Calu3 (cell line): ENCODE data around the gene LRIG3. TPM values are rescaled to one million over a fixed set of nuclear protein-coding genes. Genes with fewer than 3 reads are reported as not detected.
A peak's percentile ranks its signal among the peaks of the same experiment; 100 is the strongest.

ENCODE experiments used
- BruUV-seq: library from RNA; stranded (reverse); fragments of 400-500 nt; replicated peaks from 2 replicates; lab custom pipeline; 2021; lab: Mats Ljungman, UMichigan
- CTCF ChIA-PET: fragments of 300-600 bp; sonication (Branson Sonifier 250); formaldehyde crosslinking; loops from one replicate; lab custom pipeline; 2022; ENCODE audit warnings: antibody characterized with exemption; lab: Charles Lee
- DNase-seq: peaks from one replicate; pipeline ENCODE4 v3.0.0; 2022
- H3K27ac Mint-ChIP-seq: one replicate; pipeline ENCODE4 v1.8.0; 2022; ENCODE audit warnings: mixed read lengths; ENCODE audit not compliant: unreplicated experiment
- H3K27me3 Mint-ChIP-seq: one replicate; pipeline ENCODE4 v1.8.0; 2022; ENCODE audit warnings: mixed read lengths; ENCODE audit not compliant: unreplicated experiment
- H3K36me3 Mint-ChIP-seq: one replicate; pipeline ENCODE4 v1.8.0; 2022; ENCODE audit warnings: mild to moderate bottlenecking, moderate library complexity, mixed read lengths; ENCODE audit not compliant: insufficient read depth, unreplicated experiment
- H3K4me1 Mint-ChIP-seq: one replicate; pipeline ENCODE4 v1.8.0; 2022; ENCODE audit warnings: mild to moderate bottlenecking, low read depth, mixed read lengths; ENCODE audit not compliant: unreplicated experiment
- H3K4me3 Mint-ChIP-seq: one replicate; pipeline ENCODE4 v1.8.0; 2022; ENCODE audit warnings: mild to moderate bottlenecking, low read depth, moderate library complexity, mixed read lengths; ENCODE audit not compliant: unreplicated experiment
- H3K9me3 Mint-ChIP-seq: one replicate; pipeline ENCODE4 v1.8.0; 2022; ENCODE audit warnings: low read depth, mixed read lengths; ENCODE audit not compliant: unreplicated experiment
- CTCF ChIP-seq: fragments of 200-600 bp; IDR thresholded peaks from one replicate; pipeline ENCODE4 v1.8.0; 2022; ENCODE audit warnings: antibody characterized with exemption; ENCODE audit not compliant: unreplicated experiment
- intact Hi-C: fragments of 100-400 bp; cut with micrococcal nuclease; formaldehyde crosslinking; loops from one replicate; pipeline ENCODE4 v1.10.0; 2022; ENCODE audit not compliant: unreplicated experiment
- total RNA-seq: library from RNA; stranded (reverse); gene quantifications from 2 replicates; pipeline ENCODE4 v1.2.3, GENCODE V29; 2022

LRIG3 gene
- total RNA-seq, 1 experiment from 2014 or later: 357 TPM

DNA sequence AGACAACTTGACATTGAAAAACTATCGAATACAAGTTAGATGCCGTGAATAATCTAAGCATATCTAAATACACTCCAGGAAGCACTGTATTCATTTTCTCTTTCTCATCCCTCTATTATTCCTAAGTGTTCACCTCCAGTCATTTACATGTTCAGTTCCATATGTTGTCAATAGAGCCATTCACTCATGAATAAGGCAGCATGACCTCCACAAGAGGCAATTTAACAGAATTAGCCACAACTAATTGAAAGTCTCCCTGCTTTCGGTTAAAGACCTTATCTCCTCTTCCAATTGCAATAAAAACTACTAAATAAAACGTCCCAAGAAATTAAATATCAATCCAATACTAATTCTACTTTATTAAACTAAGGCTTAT is 1.8 kb downstream of the LRIG3 start:
- no peaks in the 10 kb centered on the region for H3K27me3 Mint-ChIP-seq
- H3K27ac Mint-ChIP-seq: peak overlapping the region; percentile 99
- H3K36me3 Mint-ChIP-seq: peaks cover 94% of the 10 kb centered on the region
- intact Hi-C loops: loop anchor here (5.0 kb wide), 1 partner anchor 34 kb away; no protein-coding TSS in a partner anchor
- CTCF ChIA-PET: interaction anchor here (1.5 to 1.6 kb wide), 2 partner anchors 18 to 23 kb away, joined by 4 to 6 read pairs; no protein-coding TSS in a partner anchor
- no peaks in the 10 kb centered on the region for H3K9me3 Mint-ChIP-seq
- peaks cover 21% of the 10 kb centered on the region for H3K4me1 Mint-ChIP-seq
- H3K4me3 Mint-ChIP-seq: peak overlapping the region; percentile 93
- TSS peak; percentile 22 for BruUV-seq
- no peak for DNase-seq
- TF ChIP-seq CTCF: no peak

DNA sequence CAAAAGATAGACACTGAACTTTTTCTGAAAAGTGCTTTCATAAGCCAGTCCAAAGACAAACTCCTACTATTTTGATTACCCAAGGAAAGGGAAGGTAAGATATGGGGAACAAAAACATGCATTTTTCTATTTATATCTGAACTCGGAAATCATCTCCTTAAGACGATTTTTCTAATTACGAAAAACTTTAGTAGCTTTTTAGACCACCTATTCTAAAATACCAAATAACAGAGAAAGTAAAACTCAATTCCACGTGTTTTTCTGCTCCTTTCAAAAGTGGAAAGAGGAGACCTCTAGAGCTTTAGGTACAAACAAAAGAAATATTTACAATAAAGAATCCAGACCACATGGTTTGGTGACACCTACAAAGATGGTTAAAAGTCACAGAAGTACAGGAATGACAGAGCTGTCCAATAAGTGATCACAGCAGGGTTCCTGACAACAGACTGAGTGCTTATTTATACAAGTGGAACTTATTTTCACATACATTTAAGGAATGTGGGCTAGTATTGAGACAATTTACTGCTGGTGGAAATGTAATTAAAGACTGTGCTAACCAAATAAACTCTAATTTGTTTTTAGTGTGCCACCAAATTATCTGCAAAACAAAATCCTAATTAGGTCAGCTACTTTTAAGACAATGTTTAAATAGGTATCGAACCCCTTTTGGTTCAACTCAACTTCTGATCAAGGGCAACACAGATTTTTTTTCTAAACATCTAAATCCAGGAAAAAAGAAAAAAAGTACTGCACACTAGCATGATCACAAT is 2.4 kb downstream of the LRIG3 start:
- no peaks in the 10 kb centered on the region for H3K27me3 Mint-ChIP-seq

GRCh38 chr12:58916921-58917511 is 3.3 kb downstream of the LRIG3 start:
- H3K27ac Mint-ChIP-seq: peak overlapping the region; percentile 99
- DNase-seq: peak; percentile 67
- TF ChIP-seq CTCF: no peak

More for the DNA sequence above, 2.4 kb downstream of the LRIG3 start:
- no TSS peak for BruUV-seq
- no peak for TF ChIP-seq CTCF
- H3K36me3 Mint-ChIP-seq: peaks cover 96% of the 10 kb centered on the region
- peaks cover 21% of the 10 kb centered on the region for H3K4me1 Mint-ChIP-seq
- intact Hi-C loops: loop anchor here (1.0 to 5.0 kb wide), 3 partner anchors 22 to 133 kb away; no protein-coding TSS in a partner anchor
- H3K4me3 Mint-ChIP-seq: peak overlapping the region; percentile 93
- H3K27ac Mint-ChIP-seq: peak overlapping the region; percentile 99
- H3K9me3 Mint-ChIP-seq: no peaks in the 10 kb centered on the region
- CTCF ChIA-PET: interaction anchor here (0.6 to 1.6 kb wide), 5 partner anchors 9 to 135 kb away, joined by 3 to 6 read pairs (median 4); no protein-coding TSS in a partner anchor
- no peak for DNase-seq

GRCh38 chr12:58916161-58916621 is 4.1 kb downstream of the LRIG3 start:
- TF ChIP-seq CTCF: no peak
- no TSS peak for BruUV-seq
- no peak for DNase-seq
- Mint-ChIP-seq H3K4me1 (peaks cover 27% of the 10 kb centered on the region), H3K27me3 (no peaks in the 10 kb centered on the region), H3K9me3 (no peaks in the 10 kb centered on the region), H3K4me3 (peak overlapping the region; percentile 93), H3K36me3 (peaks cover 100% of the 10 kb centered on the region), H3K27ac (peak overlapping the region; percentile 85)
- CTCF ChIA-PET: interaction anchor here (1.0 to 1.4 kb wide), 6 partner anchors 16 to 163 kb away, joined by 3 to 4 read pairs (median 3); no protein-coding TSS in a partner anchor
- intact Hi-C loops: loop anchor here (2.0 to 5.0 kb wide), 2 partner anchors 36 to 135 kb away; no protein-coding TSS in a partner anchor

More at GRCh38 chr12:58916921-58917511, 3.3 kb downstream of the LRIG3 start:
- H3K36me3 Mint-ChIP-seq: peaks cover 97% of the 10 kb centered on the region
- CTCF ChIA-PET: interaction anchor here (0.6 to 1.6 kb wide), 11 partner anchors 10 to 162 kb away, joined by 3 to 6 read pairs (median 3); no protein-coding TSS in a partner anchor
- H3K4me3 Mint-ChIP-seq: peak overlapping the region; percentile 93
- peaks cover 21% of the 10 kb centered on the region for H3K4me1 Mint-ChIP-seq
- intact Hi-C loops: loop anchor here (1.0 to 5.0 kb wide), 3 partner anchors 23 to 134 kb away; no protein-coding TSS in a partner anchor
- BruUV-seq: no TSS peak
- H3K9me3 Mint-ChIP-seq: no peaks in the 10 kb centered on the region
- no peaks in the 10 kb centered on the region for H3K27me3 Mint-ChIP-seq
